Esophagus muscularis mucosa (tissue), 4 donors: ENCODE data around the gene MRPL55. TPM values are rescaled to one million over a fixed set of nuclear protein-coding genes. Genes with fewer than 3 reads are reported as not detected.
A peak's percentile ranks its signal among the peaks of the same experiment; 100 is the strongest.

Experiments used
- DNase-seq: peaks from one replicate; pipeline ENCODE4 v3.0.0-alpha.2; 2017; ENCODE audit errors: extremely low spot score
- H3K27ac ChIP-seq, 4 donors: fragments of 200-600 bp; sonication (generic); replicated peaks in 1 of 4; 1 replicate in 3 of 4; 2 replicates in 1 of 4; pipeline ENCODE4 v1.5.1; 2016 to 2019; ENCODE audit warnings: mild to moderate bottlenecking in 1 of 4
- H3K27me3 ChIP-seq, 4 donors: fragments of 200-600 bp; sonication (generic); one replicate each; pipeline versions ENCODE4 v1.5.1 to v1.6.0; 2016 to 2019
- H3K36me3 ChIP-seq, 4 donors: fragments of 200-600 bp; sonication (generic); one replicate each; pipeline ENCODE4 v1.5.1; 2016 to 2019
- H3K4me1 ChIP-seq, 4 donors: fragments of 200-600 bp; sonication (generic); one replicate each; pipeline ENCODE4 v1.5.1; 2016 to 2019
- H3K4me3 ChIP-seq, 4 donors: fragments of 200-600 bp; sonication (generic); 1 replicate in 2 of 4; 2 replicates in 2 of 4; pipeline ENCODE4 v1.5.1; 2016 to 2019; ENCODE audit warnings: mild to moderate bottlenecking in 4 of 4, moderate library complexity in 1 of 4
- H3K9me3 ChIP-seq, 4 donors: fragments of 200-600 bp; sonication (generic); 1 replicate in 3 of 4; 2 replicates in 1 of 4; pipeline ENCODE4 v1.5.1; 2016 to 2019
- CTCF ChIP-seq, 3 experiments: fragments of 200-600 bp in 2 of 3; fragments of 450-650 bp in 1 of 3; sonication (generic) in 2 of 3; IDR thresholded peaks; one replicate each; pipeline ENCODE4 v1.5.1; 2017 to 2019; ENCODE audit warnings: antibody characterized with exemption in 3 of 3, mild to moderate bottlenecking in 2 of 3, moderate library complexity in 1 of 3
- EP300 ChIP-seq: sonication (generic); formaldehyde crosslinking; IDR thresholded peaks from one replicate; pipeline ENCODE4 v1.6.1; 2017; ENCODE audit warnings: antibody characterized with exemption
- POLR2A ChIP-seq: fragments of 450-650 bp; IDR thresholded peaks from one replicate; pipeline ENCODE4 v1.6.1; 2017; ENCODE audit warnings: antibody characterized with exemption, moderate library complexity, mild to moderate bottlenecking, low read depth
- POLR2AphosphoS5 ChIP-seq, 2 donors: sonication (generic); formaldehyde crosslinking; IDR thresholded peaks; one replicate each; pipeline ENCODE4 v1.6.1; 2017; ENCODE audit warnings: antibody characterized with exemption in 2 of 2
- WGBS: methylation state at CpG from one replicate; pipeline ENCODE4 v1.1.5; 2018; 5-methylcytosine and 5-hydroxymethylcytosine counted together
- intact Hi-C: fragments of 100-400 bp; cut with DNase I; formaldehyde crosslinking; loops from one replicate; pipeline ENCODE4 v1.15.1; 2023
- total RNA-seq, 4 donors: library from RNA; depleted of rRNA; stranded (reverse); fragments of >200 nt; gene quantifications; one replicate each; pipeline versions ENCODE4 v1.1.0 to v1.2.1, GENCODE V29; 2016

MRPL55 gene
- total RNA-seq, 4 donors from 2014 or later, result 52.3 to 64.9 (median 60.1) TPM

- intact Hi-C loops, result no loop called here
- H3K36me3 ChIP-seq, result peaks cover 6 to 24% (median 19%) of the 10 kb centered on the region in 4 donors
- no peaks in the 10 kb centered on the region for H3K27me3 ChIP-seq
- peak overlapping the region; percentile 81 to 96 (median 94) for H3K4me3 ChIP-seq
- H3K27ac ChIP-seq, result peak overlapping the region; percentile 94 to 99 (median 98)
- WGBS, result 31% methylated on average over 9 of the region's 27 CpGs
- H3K9me3 ChIP-seq, result no peaks in the 10 kb centered on the region
- H3K4me1 ChIP-seq, result peaks cover 43 to 64% (median 62%) of the 10 kb centered on the region in 4 donors
- no peak for TF ChIP-seq EP300
- no peak for TF ChIP-seq POLR2A
- TF ChIP-seq CTCF (IDR thresholded peaks at IDR 0.05), result no peak
- DNase-seq, result no peak
These were observed 32.3 kb upstream of the MRPL55 start for GRCh38 chr1:228141226-228142044.

DNA sequence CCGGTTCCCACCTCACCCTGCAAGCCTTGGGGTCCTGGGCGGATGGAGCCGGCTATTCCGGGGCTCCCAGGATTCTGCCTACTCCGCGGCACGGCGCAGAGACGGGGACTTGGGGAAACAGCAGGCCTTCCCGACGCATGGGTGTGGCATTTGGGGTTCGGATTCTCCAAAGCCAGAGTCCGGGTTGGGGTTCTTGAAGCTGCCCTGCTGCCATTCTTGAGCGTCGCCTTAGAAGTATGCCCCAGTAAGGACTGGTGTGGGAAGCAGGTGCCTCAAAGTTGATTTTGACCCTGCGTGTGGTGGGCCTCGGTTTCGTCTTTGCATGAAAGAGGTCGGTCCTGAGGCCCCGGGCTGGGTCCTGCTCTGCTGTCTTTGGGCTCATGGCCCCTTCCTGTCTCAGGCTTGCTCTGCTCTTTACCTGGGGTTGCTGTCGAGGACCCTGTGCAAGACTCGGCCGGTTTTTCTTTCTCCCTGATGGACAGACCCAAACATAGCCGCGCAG, 31.7 kb upstream of the MRPL55 start:
- TF ChIP-seq POLR2AphosphoS5 (IDR thresholded peaks at IDR 0.05) (no peak), EP300 (no peak), CTCF (IDR thresholded peaks at IDR 0.05) (no peak), POLR2A (no peak)
- Histone ChIP-seq H3K9me3 (no peaks in the 10 kb centered on the region), H3K27me3 (no peaks in the 10 kb centered on the region), H3K4me1 (peaks cover 43 to 59% (median 57%) of the 10 kb centered on the region in 4 donors), H3K36me3 (peaks cover under 1 to 17% (median 12%) of the 10 kb centered on the region in 4 donors), H3K4me3 (peak overlapping the region; percentile 81 to 96 (median 94)), H3K27ac (peak overlapping the region; percentile 94 to 99 (median 98))
- WGBS, result 4% methylated on average over 21 of the region's 25 CpGs
- DNase-seq, result no peak
- intact Hi-C loops, result no loop called here

DNA sequence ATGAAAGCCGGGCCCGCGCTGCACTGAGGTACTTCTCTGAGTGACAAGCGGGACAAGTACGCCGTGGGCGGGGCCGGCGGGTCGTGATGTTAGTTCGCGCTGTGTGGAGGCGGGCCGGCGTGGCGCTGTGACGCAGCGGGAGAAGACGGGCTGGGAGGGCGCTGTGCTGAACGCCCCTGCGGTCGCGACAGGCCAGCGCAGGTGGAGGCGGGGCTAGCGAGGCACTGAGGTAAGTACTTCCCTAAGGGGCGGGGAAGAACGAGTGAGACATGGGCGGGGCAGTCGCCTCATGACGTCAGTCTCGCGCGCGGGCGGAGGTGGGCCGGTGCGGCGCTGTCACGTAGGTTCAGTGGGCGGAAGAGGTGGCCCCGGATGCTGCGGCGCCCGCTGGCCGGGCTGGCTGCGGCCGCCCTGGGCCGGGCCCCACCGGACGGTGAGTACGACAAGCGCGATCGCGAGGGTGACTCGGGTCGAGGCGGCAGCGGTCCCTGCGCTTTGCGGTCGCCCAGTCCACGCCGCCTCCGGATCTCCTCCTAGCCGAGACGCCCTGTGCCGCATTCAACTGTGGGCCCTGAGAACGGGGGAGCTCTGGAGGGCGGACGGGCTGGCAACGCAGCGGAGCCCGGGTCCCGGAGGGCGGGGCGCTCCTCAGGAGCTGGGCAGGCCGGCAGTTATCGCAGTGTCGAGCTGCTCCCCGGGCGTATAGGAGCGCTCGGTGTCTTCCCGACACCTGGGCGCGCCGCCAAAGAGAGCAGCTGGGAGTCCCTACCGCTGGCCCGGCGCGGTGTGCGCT, 31.0 kb upstream of the MRPL55 start, which contains the start of gene GUK1:
Gene GUK1 (plus strand): TSS at position 349 of the 793 bp plus-strand sequence. CDS start 24 bp downstream, at position 373.
- TF ChIP-seq POLR2AphosphoS5 (IDR thresholded peaks at IDR 0.05) (peak; percentile 96 to 99), CTCF (IDR thresholded peaks at IDR 0.05) (peak in 2 of 3 experiments; percentile 29), EP300 (peak; percentile 82), POLR2A (peak; percentile 98)
- peak; percentile 100 for DNase-seq
- intact Hi-C loops, result no loop called here
- Histone ChIP-seq H3K36me3 (peaks cover 0 to 12% (median 6%) of the 10 kb centered on the region in 4 donors), H3K4me1 (peaks cover 38 to 53% (median 51%) of the 10 kb centered on the region in 4 donors), H3K27me3 (no peaks in the 10 kb centered on the region), H3K4me3 (peak within 1 kb of the TSS; percentile 81 to 96 (median 94)), H3K9me3 (no peaks in the 10 kb centered on the region), H3K27ac (peak within 1 kb of the TSS; percentile 94 to 99 (median 98))
- 0% methylated on average over 4 of the region's 95 CpGs for WGBS

DNA sequence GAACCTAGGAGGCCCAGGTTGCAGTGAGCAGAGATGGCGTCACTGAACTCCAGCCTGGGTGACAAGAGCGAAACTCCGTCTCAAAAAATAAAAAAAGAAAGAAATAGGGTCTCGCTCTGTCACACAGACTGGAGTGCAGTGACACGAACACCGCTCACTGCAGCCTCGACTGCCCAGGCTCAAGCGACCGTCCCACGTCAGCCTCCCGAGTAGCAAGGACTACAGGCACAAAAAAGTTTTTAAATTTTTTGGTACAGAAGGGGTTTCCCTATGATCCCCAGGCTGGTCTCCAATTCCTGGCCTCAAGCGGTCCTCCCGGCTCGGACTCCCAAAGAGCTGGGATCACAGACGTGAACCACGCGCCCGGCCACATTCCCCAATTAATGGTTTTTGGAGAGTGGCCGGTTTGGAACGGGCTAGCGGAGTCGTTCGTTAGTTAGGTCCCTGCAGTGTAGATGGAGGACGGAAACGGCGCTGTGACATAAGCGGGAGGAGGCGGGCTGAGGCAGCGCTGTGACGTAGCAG, 30.4 kb upstream of the MRPL55 start:
- peaks cover 0 to 12% (median 5%) of the 10 kb centered on the region in 4 donors for H3K36me3 ChIP-seq
- peaks cover 0 to 7% (median 0%) of the 10 kb centered on the region in 4 donors for H3K27me3 ChIP-seq
- no peak for DNase-seq
- peak overlapping the region; percentile 94 to 99 (median 98) for H3K27ac ChIP-seq
- 33% methylated on average over 21 of the region's 30 CpGs for WGBS
- H3K4me1 ChIP-seq, result peaks cover 38 to 46% (median 45%) of the 10 kb centered on the region in 4 donors
- H3K9me3 ChIP-seq, result no peaks in the 10 kb centered on the region
- intact Hi-C loops, result no loop called here
- H3K4me3 ChIP-seq, result peak overlapping the region; percentile 81 to 96 (median 94)
- TF ChIP-seq POLR2AphosphoS5 (IDR thresholded peaks at IDR 0.05) (no peak), CTCF (IDR thresholded peaks at IDR 0.05) (no peak), POLR2A (no peak), EP300 (no peak)
